Panc1 (cell line): ENCODE results near the gene LDLRAP1. TPM values are rescaled to one million over a fixed set of nuclear protein-coding genes. Genes with fewer than 3 reads are reported as not detected.

Experiments used
- ATAC-seq: fragments of 200-7000 bp; cut with Tn5 transposase; 2 replicates; pipeline ENCODE4 v1.9.1; 2020; ENCODE audit warnings: mild to moderate bottlenecking, moderate library complexity
- BruUV-seq: library from RNA; stranded (reverse); fragments of 400-500 nt; replicated peaks from 2 replicates; lab custom pipeline; 2021; lab: Mats Ljungman, UMichigan
- CTCF ChIA-PET: fragments of 300-600 bp; sonication (Branson Sonifier 250); formaldehyde crosslinking; loops from one replicate; lab custom pipeline; 2022; ENCODE audit warnings: antibody characterized with exemption; lab: Charles Lee
- POLR2A ChIA-PET: fragments of 300-600 bp; sonication (Branson Sonifier 250); formaldehyde crosslinking; loops from one replicate; lab custom pipeline; 2022; ENCODE audit warnings: antibody characterized with exemption; lab: Charles Lee
- DNase-seq: peaks from one replicate; pipeline ENCODE4 v3.0.0-alpha.2; 2010; ENCODE audit warnings: low read depth, low spot score
- H3K27ac ChIP-seq: 2 replicates; pipeline ENCODE4 v1.5.1; 2011; ENCODE audit warnings: mild to moderate bottlenecking, low read length, inconsistent platforms
- H3K27me3 ChIP-seq: fragments of 200-500 bp; sonication (Bioruptor generic); 2 replicates; pipeline ENCODE4 v1.6.0; 2014; ENCODE audit warnings: low read length, inconsistent platforms; ENCODE audit not compliant: control insufficient read depth, insufficient read depth
- H3K36me3 ChIP-seq: fragments of 200-500 bp; sonication (Bioruptor generic); 2 replicates; pipeline ENCODE4 v1.5.1; 2014; ENCODE audit warnings: inconsistent platforms, mild to moderate bottlenecking, low read length, moderate library complexity; ENCODE audit not compliant: control insufficient read depth, insufficient read depth
- H3K4me1 ChIP-seq: 2 replicates; pipeline ENCODE4 v1.5.1; 2011; ENCODE audit warnings: inconsistent platforms, mild to moderate bottlenecking, low read length, moderate library complexity; ENCODE audit not compliant: control insufficient read depth, insufficient read depth
- H3K4me3 ChIP-seq, 2 experiments: 2 replicates each; pipeline ENCODE4 v1.5.1; 2011 to 2012; ENCODE audit warnings: low read depth in 2 of 2, low read length in 2 of 2, mild to moderate bottlenecking in 2 of 2, inconsistent platforms in 1 of 2, moderate library complexity in 1 of 2
- H3K9me3 ChIP-seq: fragments of 200-500 bp; sonication (Bioruptor generic); 2 replicates; pipeline ENCODE4 v1.5.1; 2014; ENCODE audit warnings: low read depth, mild to moderate bottlenecking, inconsistent platforms, low read length, moderate library complexity; ENCODE audit not compliant: control insufficient read depth, insufficient read depth
- CTCF ChIP-seq: fragments of 450-650 bp; IDR thresholded peaks from 2 replicates; pipeline ENCODE4 v1.5.1; 2017; ENCODE audit warnings: mild to moderate bottlenecking
- POLR2AphosphoS5 ChIP-seq: IDR thresholded peaks from 2 replicates; pipeline ENCODE4 v1.6.1; 2012; ENCODE audit warnings: mild to moderate bottlenecking, low read depth, low read length, moderate library complexity
- SIN3A ChIP-seq: IDR thresholded peaks from 2 replicates; pipeline ENCODE4 v1.6.1; 2012; ENCODE audit warnings: low read depth, mild to moderate bottlenecking, low read length, moderate library complexity, borderline replicate concordance; ENCODE audit not compliant: insufficient read depth
- TCF7L2 ChIP-seq: IDR thresholded peaks from 2 replicates; pipeline ENCODE4 v1.6.1; 2011; ENCODE audit warnings: mild to moderate bottlenecking, low read depth, low read length, inconsistent platforms
- in situ Hi-C: cut with HindIII; loops from 2 replicates; pipeline ENCODE4 v1.10.0; 2016; ENCODE audit warnings: low sequenced_read_pairs, low pct_unique_long_range_greater_than_20kb
- intact Hi-C: fragments of 100-400 bp; cut with micrococcal nuclease; formaldehyde crosslinking; loops from one replicate; pipeline ENCODE4 v1.10.0; 2022; ENCODE audit not compliant: unreplicated experiment
- total RNA-seq: library from RNA; stranded (reverse); gene quantifications from one replicate; pipeline ENCODE4 v1.2.1, GENCODE V29; 2021; ENCODE audit not compliant: unreplicated experiment
- TF ChIP-seq, protein P1 (sequence below), 2 experiments: IDR thresholded peaks; 2 replicates each; pipeline ENCODE4 v1.6.1; 2011 to 2012; ENCODE audit warnings: low read depth in 2 of 2, control low read depth in 1 of 2, low read length in 1 of 2, mild to moderate bottlenecking in 1 of 2, moderate library complexity in 1 of 2; ENCODE audit not compliant: insufficient read depth in 1 of 2

The LDLRAP1 gene
- total RNA-seq, 1 experiment from 2014 or later, result 23.1 TPM

DNA sequence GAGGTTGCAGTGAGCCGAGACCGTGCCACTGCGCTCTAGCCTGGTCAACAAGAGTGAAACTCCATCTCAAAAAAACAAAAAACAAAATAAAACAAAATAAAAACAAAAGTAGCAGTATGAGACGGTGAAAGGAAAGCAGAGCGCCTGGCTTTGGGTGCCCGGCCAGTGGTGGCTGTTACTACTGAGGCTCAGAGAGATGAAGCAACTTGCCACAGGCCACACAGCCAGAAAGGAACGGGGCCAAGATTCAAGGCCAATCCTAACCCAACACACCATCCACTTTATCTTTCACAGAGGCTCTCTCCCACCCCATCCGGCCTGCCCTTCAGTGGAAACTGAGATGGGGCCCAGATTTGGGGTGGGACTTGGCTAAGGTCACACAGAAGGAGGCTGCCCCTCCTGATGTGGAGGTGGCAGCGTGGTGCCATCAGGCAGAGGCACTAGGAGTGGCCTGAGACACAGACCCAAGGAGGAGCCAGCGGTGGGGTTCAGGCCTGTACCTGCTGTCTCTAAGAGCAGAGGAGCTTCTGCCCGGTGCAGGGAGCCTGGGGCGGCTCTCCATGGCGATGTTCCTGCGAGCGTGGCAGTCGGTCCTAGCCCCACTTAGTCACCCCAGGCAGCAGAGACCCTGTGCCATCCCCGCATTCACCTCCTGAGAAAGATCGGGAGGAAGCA is 33.2 kb downstream of the LDLRAP1 start:
- no peaks in the 10 kb centered on the region for H3K36me3 ChIP-seq
- DNase-seq (no peak), ATAC-seq (no peak)
- TF ChIP-seq CTCF (no peak), TCF7L2 (no peak), POLR2AphosphoS5 (no peak), SIN3A (no peak)
- TF ChIP-seq, protein P1, sequence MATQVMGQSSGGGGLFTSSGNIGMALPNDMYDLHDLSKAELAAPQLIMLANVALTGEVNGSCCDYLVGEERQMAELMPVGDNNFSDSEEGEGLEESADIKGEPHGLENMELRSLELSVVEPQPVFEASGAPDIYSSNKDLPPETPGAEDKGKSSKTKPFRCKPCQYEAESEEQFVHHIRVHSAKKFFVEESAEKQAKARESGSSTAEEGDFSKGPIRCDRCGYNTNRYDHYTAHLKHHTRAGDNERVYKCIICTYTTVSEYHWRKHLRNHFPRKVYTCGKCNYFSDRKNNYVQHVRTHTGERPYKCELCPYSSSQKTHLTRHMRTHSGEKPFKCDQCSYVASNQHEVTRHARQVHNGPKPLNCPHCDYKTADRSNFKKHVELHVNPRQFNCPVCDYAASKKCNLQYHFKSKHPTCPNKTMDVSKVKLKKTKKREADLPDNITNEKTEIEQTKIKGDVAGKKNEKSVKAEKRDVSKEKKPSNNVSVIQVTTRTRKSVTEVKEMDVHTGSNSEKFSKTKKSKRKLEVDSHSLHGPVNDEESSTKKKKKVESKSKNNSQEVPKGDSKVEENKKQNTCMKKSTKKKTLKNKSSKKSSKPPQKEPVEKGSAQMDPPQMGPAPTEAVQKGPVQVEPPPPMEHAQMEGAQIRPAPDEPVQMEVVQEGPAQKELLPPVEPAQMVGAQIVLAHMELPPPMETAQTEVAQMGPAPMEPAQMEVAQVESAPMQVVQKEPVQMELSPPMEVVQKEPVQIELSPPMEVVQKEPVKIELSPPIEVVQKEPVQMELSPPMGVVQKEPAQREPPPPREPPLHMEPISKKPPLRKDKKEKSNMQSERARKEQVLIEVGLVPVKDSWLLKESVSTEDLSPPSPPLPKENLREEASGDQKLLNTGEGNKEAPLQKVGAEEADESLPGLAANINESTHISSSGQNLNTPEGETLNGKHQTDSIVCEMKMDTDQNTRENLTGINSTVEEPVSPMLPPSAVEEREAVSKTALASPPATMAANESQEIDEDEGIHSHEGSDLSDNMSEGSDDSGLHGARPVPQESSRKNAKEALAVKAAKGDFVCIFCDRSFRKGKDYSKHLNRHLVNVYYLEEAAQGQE (IDR thresholded peaks at IDR 0.05; ENCODE audit: insufficient read depth in 1 of 2, low read depth in 2 of 2, low read length in 1 of 2), result no peak
- no peaks in the 10 kb centered on the region for H3K27me3 ChIP-seq
- in situ Hi-C loops, result no loop called here
- no peaks in the 10 kb centered on the region; the same call in 1 of the 2 replicates for H3K4me1 ChIP-seq
- intact Hi-C loops, result no loop called here
- no peaks in the 10 kb centered on the region for H3K9me3 ChIP-seq
- no peak overlapping the region for H3K4me3 ChIP-seq
- BruUV-seq, result no TSS peak
- CTCF ChIA-PET, result no interaction called here
- H3K27ac ChIP-seq, result no peak overlapping the region
- POLR2A ChIA-PET, result no interaction called here

DNA sequence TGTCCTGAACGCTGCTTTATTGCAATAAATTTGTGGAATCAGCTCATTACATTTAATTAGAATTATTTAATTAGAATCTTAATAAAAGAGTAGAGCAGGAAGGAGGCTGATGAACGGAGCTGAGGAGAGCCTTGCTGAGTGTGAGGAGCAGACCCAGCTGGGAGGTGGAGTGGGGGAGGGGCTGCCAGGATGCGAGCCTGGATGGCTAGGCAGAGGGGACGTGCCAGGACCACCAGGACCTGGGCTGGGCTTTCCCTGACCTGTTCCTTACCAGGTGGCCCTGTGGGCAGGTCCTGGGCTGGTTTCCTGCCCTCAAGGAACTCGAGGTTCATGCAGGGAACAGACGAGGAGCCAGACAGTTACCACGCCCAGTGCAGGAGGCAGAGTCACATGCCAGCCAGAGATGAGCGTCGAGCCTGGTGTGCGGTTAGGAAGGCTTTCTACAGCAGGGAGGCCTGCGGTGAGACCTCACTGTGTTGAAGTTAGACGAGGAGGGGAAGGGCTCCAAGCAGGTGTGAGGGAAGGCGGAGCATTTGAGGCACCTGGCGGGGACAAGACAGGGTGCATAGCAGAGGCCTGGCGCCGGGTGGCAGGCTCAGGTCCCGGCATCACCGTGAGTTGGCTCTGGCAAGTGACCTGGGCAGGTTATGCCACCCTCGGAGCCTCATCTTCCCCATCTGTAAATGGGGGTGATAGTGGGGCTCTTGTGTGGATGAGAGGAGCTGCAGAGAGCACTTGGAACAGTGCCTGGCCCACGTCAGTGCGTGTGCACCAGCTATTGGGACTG is 33.9 kb downstream of the LDLRAP1 start:
- Histone ChIP-seq H3K27ac (no peak overlapping the region), H3K36me3 (no peaks in the 10 kb centered on the region), H3K9me3 (no peaks in the 10 kb centered on the region), H3K4me3 (no peak overlapping the region), H3K27me3 (no peaks in the 10 kb centered on the region), H3K4me1 (no peaks in the 10 kb centered on the region; the same call in 1 of the 2 replicates)
- in situ Hi-C loops, result no loop called here
- ChIA-PET POLR2A (no interaction called here), CTCF (no interaction called here)
- TF ChIP-seq SIN3A, result no peak
- no peak for TF ChIP-seq TCF7L2
- TF ChIP-seq, protein P1 (IDR thresholded peaks at IDR 0.05; ENCODE audit: insufficient read depth in 1 of 2, low read depth in 2 of 2, low read length in 1 of 2), result no peak
- no peak for TF ChIP-seq CTCF
- TF ChIP-seq POLR2AphosphoS5, result no peak
- no TSS peak for BruUV-seq
- DNase-seq (no peak), ATAC-seq (no peak)
- intact Hi-C loops, result no loop called here
